GM21786 (cell line): ENCODE data around the gene CSNK2A3.
"Not testable (repeated sequence)": the region's sequence is repeated elsewhere in the genome, so short reads cannot be mapped to it uniquely, and the experiment has no call there.

ENCODE experiments used
- ATAC-seq: cut with Tn5 transposase; IDR thresholded peaks from one replicate; pipeline ENCODE4 v1.9.1; 2021; ENCODE audit not compliant: unreplicated experiment

CSNK2A3 gene

GRCh38 chr11:11380340-11380739 is 27.3 kb upstream of the CSNK2A3 start:
- no peak for ATAC-seq

GRCh38 chr11:11379661-11380060 is 26.6 kb upstream of the CSNK2A3 start:
- no peak for ATAC-seq

GRCh38 chr11:11378184-11378940 is 25.3 kb upstream of the CSNK2A3 start:
- ATAC-seq, result no peak

GRCh38 chr11:11374358-11375148 is 21.5 kb upstream of the CSNK2A3 start:
- peak; percentile 54 for ATAC-seq

GRCh38 chr11:11373934-11374333 is 20.9 kb upstream of the CSNK2A3 start:
- ATAC-seq, result no peak

GRCh38 chr11:11372461-11372860 is 19.4 kb upstream of the CSNK2A3 start:
- no peak for ATAC-seq

GRCh38 chr11:11370962-11371303 is 17.9 kb upstream of the CSNK2A3 start:
- no peak for ATAC-seq

- ATAC-seq, result no peak
Observed at GRCh38 chr11:11370255-11370961, 17.4 kb upstream of the CSNK2A3 start.

GRCh38 chr11:11366793-11367192 is 13.7 kb upstream of the CSNK2A3 start:
- no peak for ATAC-seq

- no peak for ATAC-seq
Observed at GRCh38 chr11:11363674-11364073, 10.6 kb upstream of the CSNK2A3 start.

GRCh38 chr11:11359611-11360010 is 6.6 kb upstream of the CSNK2A3 start:
- ATAC-seq, result no peak

- no peak for ATAC-seq
Observed at GRCh38 chr11:11356842-11357241, 3.8 kb upstream of the CSNK2A3 start.

- not testable (repeated sequence) for ATAC-seq
Observed at GRCh38 chr11:11351851-11352250, 1.2 kb downstream of the CSNK2A3 start.

- ATAC-seq, result no peak
Observed at GRCh38 chr11:11351042-11351586, 1.9 kb downstream of the CSNK2A3 start.

- ATAC-seq, result no peak
Observed at GRCh38 chr11:11349870-11350337, 3.1 kb downstream of the CSNK2A3 start.

GRCh38 chr11:11349106-11349825 is 3.8 kb downstream of the CSNK2A3 start:
- no peak for ATAC-seq

- ATAC-seq, result no peak
Observed at GRCh38 chr11:11348303-11348702, 4.7 kb downstream of the CSNK2A3 start.

GRCh38 chr11:11347592-11347991 is 5.5 kb downstream of the CSNK2A3 start:
- ATAC-seq, result no peak

GRCh38 chr11:11346303-11346702 is 6.7 kb downstream of the CSNK2A3 start:
- ATAC-seq, result no peak

- no peak for ATAC-seq
Observed at GRCh38 chr11:11345099-11345498, 8.0 kb downstream of the CSNK2A3 start.

GRCh38 chr11:11344045-11344444 is 9.0 kb downstream of the CSNK2A3 start:
- ATAC-seq, result peak; percentile 60
